Right atrium auricular region (tissue), 2 donors: ENCODE results near the gene AURKA. TPM values are rescaled to one million over a fixed set of nuclear protein-coding genes. Genes with fewer than 3 reads are reported as not detected.
"Not testable (repeated sequence)": the region's sequence is repeated elsewhere in the genome, so short reads cannot be mapped to it uniquely, and the experiment has no call there.

Source experiments
- DNase-seq: peaks from one replicate; pipeline ENCODE4 v3.0.0-alpha.2; 2019; ENCODE audit warnings: low spot score
- H3K27ac ChIP-seq, 2 donors: fragments of 200-600 bp; sonication (generic); 1 replicate in 1 of 2; 2 replicates in 1 of 2; pipeline ENCODE4 v1.5.1; 2016 to 2019
- H3K27me3 ChIP-seq, 2 donors: fragments of 200-600 bp; sonication (generic); one replicate each; pipeline versions ENCODE4 v1.5.1 to v1.6.0; 2017 to 2019
- H3K36me3 ChIP-seq: fragments of 200-600 bp; sonication (generic); one replicate; pipeline ENCODE4 v1.5.1; 2016
- H3K4me1 ChIP-seq, 2 donors: fragments of 200-600 bp; sonication (generic); one replicate each; pipeline versions ENCODE4 v1.5.1 to v1.6.0; 2017 to 2019
- H3K4me3 ChIP-seq, 2 donors: fragments of 200-600 bp; sonication (generic); 1 replicate in 1 of 2; 2 replicates in 1 of 2; pipeline ENCODE4 v1.5.1; 2017 to 2019; ENCODE audit warnings: mild to moderate bottlenecking in 1 of 2, moderate library complexity in 1 of 2
- H3K9me3 ChIP-seq, 2 donors: fragments of 200-600 bp; sonication (generic); one replicate each; pipeline ENCODE4 v1.5.1; 2019
- CTCF ChIP-seq, 2 donors: fragments of 200-600 bp; sonication (generic); IDR thresholded peaks; one replicate each; pipeline ENCODE4 v1.5.1; 2019; ENCODE audit warnings: antibody characterized with exemption in 2 of 2
- total RNA-seq, 2 donors: library from RNA; depleted of rRNA; stranded (reverse); fragments of >200 nt; gene quantifications; one replicate each; pipeline ENCODE4 v1.1.0, GENCODE V29; 2016

AURKA gene
- total RNA-seq, 2 donors from 2014 or later, result 2.0 to 7.6 TPM

GRCh38 chr20:56393653-56394052 lies 1.6 kb upstream of the AURKA start:
- DNase-seq, result no peak
- H3K9me3 ChIP-seq, result no peaks in the 10 kb centered on the region
- no peaks in the 10 kb centered on the region for H3K27me3 ChIP-seq
- H3K36me3 ChIP-seq, result peaks cover 36% of the 10 kb centered on the region
- H3K4me1 ChIP-seq, result peaks cover 0 to 24% of the 10 kb centered on the region in 2 donors
- no peak for TF ChIP-seq CTCF (IDR thresholded peaks at IDR 0.05)
- H3K27ac ChIP-seq, result peak overlapping the region in 1 of 2 donors; percentile 91
- H3K4me3 ChIP-seq, result peak overlapping the region; percentile 82 to 92

- peak overlapping the region; percentile 82 to 92 for H3K4me3 ChIP-seq
- H3K27me3 ChIP-seq, result no peaks in the 10 kb centered on the region
- H3K27ac ChIP-seq, result peak overlapping the region; percentile 91
- no peak for DNase-seq
- H3K9me3 ChIP-seq, result no peaks in the 10 kb centered on the region
- no peak for TF ChIP-seq CTCF (IDR thresholded peaks at IDR 0.05)
- peaks cover 0 to 24% of the 10 kb centered on the region in 2 donors for H3K4me1 ChIP-seq
- H3K36me3 ChIP-seq, result peaks cover 29% of the 10 kb centered on the region
Measured at GRCh38 chr20:56392881-56393482, 967 bp upstream of the AURKA start.

- no peaks in the 10 kb centered on the region for H3K9me3 ChIP-seq
Measured at GRCh38 chr20:56391596-56392131, 351 bp downstream of the AURKA start.

GRCh38 chr20:56391037-56391436 lies 978 bp downstream of the AURKA start:
- peaks cover 10% of the 10 kb centered on the region for H3K36me3 ChIP-seq
- peak overlapping the region; percentile 82 to 92 for H3K4me3 ChIP-seq
- H3K4me1 ChIP-seq, result peaks cover 0 to 24% of the 10 kb centered on the region in 2 donors
- H3K9me3 ChIP-seq, result no peaks in the 10 kb centered on the region
- TF ChIP-seq CTCF (IDR thresholded peaks at IDR 0.05), result no peak
- DNase-seq, result no peak
- H3K27ac ChIP-seq, result no peak overlapping the region
- H3K27me3 ChIP-seq, result no peaks in the 10 kb centered on the region

More at GRCh38 chr20:56391596-56392131, 351 bp downstream of the AURKA start:
- Histone ChIP-seq H3K4me1 (peaks cover 0 to 24% of the 10 kb centered on the region in 2 donors), H3K27ac (peak overlapping the region; percentile 91), H3K36me3 (peaks cover 16% of the 10 kb centered on the region), H3K27me3 (no peaks in the 10 kb centered on the region), H3K4me3 (peak overlapping the region; percentile 82 to 92)
- no peak for DNase-seq
- TF ChIP-seq CTCF (IDR thresholded peaks at IDR 0.05), result no peak

GRCh38 chr20:56390396-56390795 lies 1.6 kb downstream of the AURKA start:
- peaks cover 0 to 24% of the 10 kb centered on the region in 2 donors for H3K4me1 ChIP-seq
- not testable (repeated sequence) for DNase-seq, H3K36me3 ChIP-seq, H3K4me3 ChIP-seq, H3K27me3 ChIP-seq, H3K9me3 ChIP-seq, H3K27ac ChIP-seq

GRCh38 chr20:56389807-56390206 lies 2.2 kb downstream of the AURKA start:
- Histone ChIP-seq H3K4me1 (peaks cover 0 to 24% of the 10 kb centered on the region in 2 donors), H3K36me3 (no peaks in the 10 kb centered on the region), H3K9me3 (no peaks in the 10 kb centered on the region), H3K27me3 (no peaks in the 10 kb centered on the region), H3K4me3 (no peak overlapping the region), H3K27ac (no peak overlapping the region)
- DNase-seq, result no peak
- no peak for TF ChIP-seq CTCF (IDR thresholded peaks at IDR 0.05)
